K562 (cell line): Measurements from ENCODE around the gene NUDT2. TPM values are rescaled to one million over a fixed set of nuclear protein-coding genes. Genes with fewer than 3 reads are reported as not detected.

Source experiments
- CREB1 ChIP-seq, 2 experiments: sonication (generic) in 1 of 2; formaldehyde crosslinking in 1 of 2; IDR thresholded peaks; 2 replicates each; pipeline versions ENCODE4 v1.6.1 to v1.8.0; 2012 to 2022; ENCODE audit warnings: inconsistent platforms in 1 of 2, mild to moderate bottlenecking in 1 of 2, missing genetic modification reagents in 1 of 2, moderate library complexity in 1 of 2
- E2F3 ChIP-seq: fragments of 250-450 bp; sonication (Bioruptor Pico); IDR thresholded peaks from 2 replicates; pipeline ENCODE4 v1.4.0; 2020; ENCODE audit warnings: mild to moderate bottlenecking
- E2F5 ChIP-seq: sonication (generic); formaldehyde crosslinking; IDR thresholded peaks from 2 replicates; pipeline ENCODE4 v1.8.0; 2022; ENCODE audit warnings: mild to moderate bottlenecking, missing genetic modification reagents
- E2F6 ChIP-seq, 2 experiments: IDR thresholded peaks; 2 replicates each; pipeline ENCODE4 v1.6.1; 2011; ENCODE audit warnings: borderline replicate concordance in 1 of 2, control low read depth in 1 of 2, low read depth in 1 of 2, low read length in 1 of 2, mild to moderate bottlenecking in 1 of 2, mixed read lengths in 1 of 2, moderate library complexity in 1 of 2; ENCODE audit not compliant: insufficient read depth in 1 of 2, insufficient read length in 1 of 2, poor library complexity in 1 of 2, severe bottlenecking in 1 of 2; ENCODE audit errors: extremely low read depth in 1 of 2
- EP400 ChIP-seq: fragments of 450-650 bp; IDR thresholded peaks from 2 replicates; pipeline ENCODE4 v1.6.1; 2017; ENCODE audit warnings: antibody characterized with exemption, mild to moderate bottlenecking, moderate library complexity
- FOS ChIP-seq: IDR thresholded peaks from 3 replicates; pipeline ENCODE4 v1.6.1; 2011; ENCODE audit not compliant: insufficient read length; ENCODE audit errors: extremely low read depth
- GMEB1 ChIP-seq: fragments of 250-450 bp; sonication (Bioruptor Pico); IDR thresholded peaks from 2 replicates; pipeline ENCODE4 v1.4.0; 2020; ENCODE audit warnings: mild to moderate bottlenecking
- GTF2F1 ChIP-seq: IDR thresholded peaks from 2 replicates; pipeline ENCODE4 v1.6.1; 2011; ENCODE audit warnings: low read depth, low read length, improper control_type of control experiment
- HMGXB4 ChIP-seq: sonication (generic); formaldehyde crosslinking; IDR thresholded peaks from 2 replicates; pipeline ENCODE4 v1.8.1; 2023; ENCODE audit warnings: mild to moderate bottlenecking, missing genetic modification reagents
- NEUROD1 ChIP-seq: fragments of 150-350 bp; IDR thresholded peaks from 2 replicates; pipeline ENCODE4 v1.6.1; 2014; ENCODE audit warnings: borderline replicate concordance, low read length, low read depth; ENCODE audit not compliant: partially characterized antibody
- PHF20 ChIP-seq: fragments of 450-650 bp; IDR thresholded peaks from 2 replicates; pipeline ENCODE4 v1.6.1; 2018; ENCODE audit not compliant: partially characterized antibody
- PRDM10 ChIP-seq: fragments of 450-650 bp; IDR thresholded peaks from 2 replicates; pipeline ENCODE4 v1.6.1; 2018; ENCODE audit not compliant: partially characterized antibody
- RFX7 ChIP-seq: fragments of 250-450 bp; sonication (Bioruptor Pico); IDR thresholded peaks from 2 replicates; pipeline ENCODE4 v1.5.1; 2021; ENCODE audit warnings: mild to moderate bottlenecking
- SIN3A ChIP-seq, 2 experiments: fragments of 150-350 bp in 1 of 2; IDR thresholded peaks; 2 replicates each; pipeline ENCODE4 v1.6.1; 2011 to 2016; ENCODE audit warnings: borderline replicate concordance in 2 of 2, low read depth in 2 of 2, low read length in 2 of 2, mild to moderate bottlenecking in 2 of 2, moderate library complexity in 2 of 2; ENCODE audit not compliant: control insufficient read depth in 1 of 2
- TCF7 ChIP-seq: sonication (generic); IDR thresholded peaks from 2 replicates; pipeline ENCODE4 v1.6.1; 2016; ENCODE audit warnings: antibody characterized with exemption, borderline replicate concordance
- ZNF707 ChIP-seq: fragments of 250-450 bp; sonication (Bioruptor Pico); conservative IDR thresholded peaks from 2 replicates; pipeline ENCODE4 v1.8.0; 2022; ENCODE audit warnings: inconsistent platforms, mild to moderate bottlenecking, moderate library complexity
- polyA plus RNA-seq, 8 experiments: library from polyadenylated mRNA; depleted of rRNA in 4 of 8; stranded (reverse) in 5 of 8; unstranded in 3 of 8; fragments of >200 nt; fragmentation: Nextera tagmentation in 2 of 8; fragmentation: Illumina TruSeq in 1 of 8; extraction: Ambion mirVana in 2 of 8; extraction: Trizol in 1 of 8; gene quantifications; 2 replicates each; pipeline versions ENCODE4 v1.2.1 to v1.2.3, GENCODE V29; 2011 to 2014; ENCODE audit warnings: inconsistent platforms in 1 of 8, missing spikeins in 1 of 8
- total RNA-seq, 7 experiments: library from RNA; depleted of rRNA in 6 of 7; stranded (reverse); fragments of >200 nt in 6 of 7; fragmentation: Illumina TruSeq in 2 of 7; extraction: Trizol in 2 of 7; gene quantifications; 2 replicates each; pipeline versions ENCODE4 v1.2.1 to v1.2.3, GENCODE V29; 2011 to 2021; ENCODE audit warnings: low replicate concordance in 1 of 7

The NUDT2 gene
- total and polyA plus RNA-seq, 9 of the 15 experiments (the other 6 are each of a cell fraction or from before 2014, with no cell fraction given), result 11.5 to 28.1 (median 19.0) TPM

- TF ChIP-seq GMEB1 (CRISPR knock-in tag) (peak; percentile 67), ZNF707 (CRISPR knock-in tag) (no peak), CREB1 (IDR thresholded peaks at IDR 0.05) (peak; percentile 75), CREB1 (CRISPR knock-in tag; IDR thresholded peaks at IDR 0.05) (peak; percentile 87; the same call in 1 of the 2 replicates), RFX7 (CRISPR knock-in tag) (no peak), PHF20 (peak; percentile 71), E2F6 (IDR thresholded peaks at IDR 0.05; ENCODE audit: borderline replicate concordance in 1 of 2, extremely low read depth in 1 of 2, insufficient read depth in 1 of 2, insufficient read length in 1 of 2, low read depth in 1 of 2, low read length in 1 of 2, poor library complexity in 1 of 2, severe bottlenecking in 1 of 2) (peak; percentile 74 to 90), E2F5 (CRISPR knock-in tag) (0 out of 2 replicates have a peak, but pooled peaks have one; percentile 24), FOS (peak; percentile 88), E2F3 (CRISPR knock-in tag) (peak; percentile 68; the same call in 1 of the 2 replicates), NEUROD1 (peak; percentile 89), HMGXB4 (CRISPR knock-in tag) (peak; percentile 44; the same call in 1 of the 2 replicates), TCF7 (no peak), GTF2F1 (peak; percentile 60; the same call in 1 of the 2 replicates), PRDM10 (no peak), EP400 (peak; percentile 90), SIN3A (IDR thresholded peaks at IDR 0.05; ENCODE audit: borderline replicate concordance in 2 of 2, control insufficient read depth in 1 of 2, low read depth in 2 of 2, low read length in 2 of 2) (peak in 1 of 2 experiments; percentile 80; a peak in 2 of 4 replicates)
These were observed at the start of gene NUDT2, which contains the start of gene KIF24 (continued) for GRCh38 chr9:34328987-34329832.
